ENCODE results near the gene PLCB1.

The PLCB1 gene

DNA sequence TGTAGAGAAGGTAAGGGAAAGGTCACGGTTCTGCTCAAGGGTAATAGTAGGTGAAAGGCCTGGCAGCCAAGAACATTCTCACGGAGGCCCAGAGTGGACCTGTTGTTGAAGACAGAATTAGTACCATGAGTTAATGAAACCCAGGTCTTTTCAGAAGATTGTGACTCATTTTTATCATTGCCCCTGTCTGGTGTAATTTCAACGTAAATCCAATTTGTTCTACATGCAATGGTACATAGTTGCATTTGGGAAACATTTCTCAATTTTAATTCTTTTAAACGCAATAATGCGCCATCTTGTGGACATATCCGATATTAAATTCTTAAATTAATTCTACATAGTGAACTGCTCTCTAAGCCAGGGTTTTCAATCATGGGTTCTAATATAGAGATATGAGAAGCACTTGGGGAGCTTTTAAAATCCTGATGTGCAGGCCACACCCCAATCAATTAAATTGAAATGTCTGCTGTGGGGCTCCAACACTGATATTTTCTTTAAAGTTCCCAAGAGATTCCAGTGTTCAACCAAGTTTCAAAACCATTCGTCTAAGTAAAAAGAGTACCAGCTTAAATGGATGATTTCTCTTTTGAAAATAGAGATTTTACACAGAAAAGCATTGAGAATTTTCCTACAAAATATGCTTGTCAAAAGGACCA is 257.4 kb downstream of the PLCB1 start:
- in situ Hi-C loops (cut with MboI; ENCODE audit: low sequenced_read_pairs) = no loop called here

- in situ Hi-C loops (cut with MboI; ENCODE audit: low sequenced_read_pairs) = no loop called here
These were observed 258.0 kb downstream of the PLCB1 start for GRCh38 chr20:8390037-8390433.

DNA sequence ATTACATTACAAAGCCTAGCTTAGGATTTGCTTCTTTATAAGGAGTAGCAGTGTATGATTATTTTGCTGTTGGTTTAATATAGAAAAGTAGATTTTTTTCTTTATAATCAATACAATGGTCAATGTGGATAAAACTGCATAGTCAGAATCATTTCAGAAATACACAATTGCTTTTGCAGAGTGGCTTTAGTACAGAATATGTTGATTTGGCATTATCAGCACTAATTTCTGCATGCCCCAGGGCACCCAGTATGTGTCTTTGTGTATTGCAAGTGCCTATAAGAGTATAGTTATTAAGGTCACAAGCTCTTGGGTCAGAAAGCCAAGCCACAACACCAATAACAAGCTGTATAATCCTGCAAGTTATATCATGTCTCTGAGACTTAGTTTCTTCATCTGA is 258.4 kb downstream of the PLCB1 start:
- in situ Hi-C loops (cut with MboI; ENCODE audit: low sequenced_read_pairs) = no loop called here

DNA sequence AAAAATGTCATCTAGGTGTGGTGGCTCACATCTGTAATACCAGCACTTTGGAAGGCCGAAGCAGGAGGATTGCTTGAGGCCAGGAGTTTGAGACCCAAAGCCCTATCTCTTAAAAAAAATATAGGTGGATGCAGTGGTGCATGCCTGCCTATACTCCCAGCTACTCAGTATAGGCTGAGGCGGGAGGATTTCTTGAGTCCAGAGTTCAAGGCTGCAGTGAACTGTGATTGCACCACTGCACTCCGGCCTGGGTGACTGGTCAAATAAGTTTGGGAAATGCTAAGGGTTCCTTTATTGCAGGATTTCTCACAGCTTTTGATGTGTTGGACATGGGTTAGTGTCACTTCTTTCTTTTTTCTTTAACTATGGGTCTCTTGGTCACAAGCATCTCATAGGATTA is 261.3 kb downstream of the PLCB1 start:
- in situ Hi-C loops (cut with MboI; ENCODE audit: low sequenced_read_pairs) = no loop called here

DNA sequence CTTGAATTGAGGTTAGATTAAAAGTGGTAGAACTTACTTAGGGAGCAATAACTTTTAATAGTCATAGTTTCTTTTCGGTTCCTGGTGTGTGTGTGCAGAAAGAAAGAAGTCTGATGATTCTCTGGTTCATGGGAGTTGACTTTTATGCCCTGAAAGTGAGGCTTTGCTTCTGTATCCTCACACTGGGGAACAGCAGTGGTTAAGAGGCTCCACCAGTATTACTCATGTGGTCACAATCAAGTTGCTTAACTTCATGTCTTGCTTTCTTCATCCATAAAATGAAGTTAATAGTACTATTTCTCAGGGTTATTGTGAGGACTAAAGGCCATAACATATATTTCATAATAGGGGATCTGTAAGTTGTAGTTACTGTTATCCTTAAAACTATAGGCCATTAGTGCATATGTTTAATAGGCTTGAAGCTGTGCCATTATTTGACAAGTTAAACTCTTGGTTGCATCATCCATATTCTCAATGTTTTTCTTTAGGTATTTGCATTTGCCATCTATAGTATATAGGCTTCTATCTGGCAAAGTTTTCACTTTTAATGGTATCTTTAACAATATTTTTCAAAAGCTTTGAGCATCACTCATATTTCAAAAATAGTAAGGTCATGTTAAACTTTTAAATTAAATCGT is 262.4 kb downstream of the PLCB1 start:
- in situ Hi-C loops (cut with MboI; ENCODE audit: low sequenced_read_pairs) = no loop called here

- in situ Hi-C loops (cut with MboI; ENCODE audit: low sequenced_read_pairs) = no loop called here
These were observed 263.9 kb downstream of the PLCB1 start for GRCh38 chr20:8395956-8396355.

DNA sequence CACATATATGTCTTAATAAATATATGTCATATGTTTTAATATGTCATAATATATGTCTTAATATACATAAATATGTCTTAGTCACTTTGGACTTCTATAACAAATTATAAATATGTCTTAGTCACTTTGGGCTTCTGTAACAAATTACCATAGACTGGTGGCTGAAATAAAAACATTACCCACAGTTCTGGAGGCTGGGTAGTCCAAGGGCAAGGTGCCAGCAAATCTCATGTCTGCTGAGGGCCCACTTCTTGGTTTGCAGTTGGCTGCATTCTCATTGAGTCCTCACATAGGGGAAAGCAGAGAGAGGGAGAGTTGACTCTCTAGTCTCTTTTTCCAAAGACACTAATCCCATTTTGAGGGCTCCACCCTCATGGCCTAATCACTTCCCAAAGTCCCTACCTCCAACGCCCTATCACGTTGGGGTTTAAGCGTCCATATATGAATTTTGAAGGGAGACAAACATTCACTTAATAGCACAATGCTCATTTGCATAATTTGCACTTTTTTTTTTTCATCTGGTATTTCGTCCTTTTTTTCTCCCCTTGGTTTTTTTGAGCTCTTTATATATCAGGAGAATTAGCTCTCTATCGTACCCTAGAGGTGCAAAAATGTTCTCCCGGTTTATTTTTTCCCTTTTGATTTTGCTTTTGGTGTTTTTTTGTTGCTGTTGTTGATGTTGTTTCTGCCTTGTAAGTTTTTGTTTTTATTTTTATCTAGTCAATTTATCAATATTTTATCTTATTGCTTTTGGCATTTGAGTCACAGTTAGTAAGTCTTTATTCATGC is 266.4 kb downstream of the PLCB1 start:
- in situ Hi-C loops (cut with MboI; ENCODE audit: low sequenced_read_pairs) = no loop called here

GRCh38 chr20:8399947-8400346 is 267.9 kb downstream of the PLCB1 start:
- in situ Hi-C loops (cut with MboI; ENCODE audit: low sequenced_read_pairs) = no loop called here

- in situ Hi-C loops (cut with MboI; ENCODE audit: low sequenced_read_pairs) = no loop called here
These were observed 268.4 kb downstream of the PLCB1 start for GRCh38 chr20:8400486-8400885.

DNA sequence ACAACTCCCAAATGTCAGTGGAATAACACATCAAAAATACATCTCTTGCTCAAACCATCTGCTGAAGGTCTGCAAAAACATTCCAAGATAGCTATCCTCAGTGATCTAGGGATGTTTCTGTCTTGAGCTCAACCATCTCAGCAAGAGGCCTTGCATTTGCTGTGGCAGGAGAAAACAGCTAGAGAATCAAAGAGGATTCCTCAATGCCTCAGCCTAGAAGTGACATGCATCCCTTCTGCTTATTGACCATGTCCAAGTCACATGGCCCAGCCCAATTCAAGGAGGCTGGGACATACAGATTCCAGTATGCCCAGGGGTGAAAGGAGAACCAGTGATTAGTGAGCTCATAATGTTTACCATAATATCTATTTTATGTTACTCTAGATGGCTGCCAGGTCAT is 269.5 kb downstream of the PLCB1 start:
- in situ Hi-C loops (cut with MboI; ENCODE audit: low sequenced_read_pairs) = no loop called here

DNA sequence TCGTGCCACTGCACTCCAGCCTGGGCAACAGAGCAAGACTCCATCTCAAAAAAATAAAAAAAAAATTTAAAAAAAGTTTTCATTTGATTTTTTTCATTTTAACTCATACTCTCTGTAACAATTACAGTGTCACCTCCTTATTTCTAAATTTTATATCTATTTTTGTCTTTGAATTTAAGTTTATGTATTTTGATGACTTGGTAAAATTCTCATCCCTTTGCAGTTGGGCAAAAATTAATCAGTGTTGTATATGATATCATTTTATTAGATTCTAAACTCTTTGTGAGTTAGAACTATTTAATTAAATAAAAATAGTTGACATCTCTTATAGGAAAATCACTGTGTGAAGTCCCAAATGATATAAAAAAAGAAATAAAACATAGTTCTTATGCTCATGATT is 270.7 kb downstream of the PLCB1 start:
- in situ Hi-C loops (cut with MboI; ENCODE audit: low sequenced_read_pairs) = no loop called here

GRCh38 chr20:8404912-8405635 is 273.0 kb downstream of the PLCB1 start:
- in situ Hi-C loops (cut with MboI; ENCODE audit: low sequenced_read_pairs) = no loop called here

GRCh38 chr20:8406391-8406790 is 274.3 kb downstream of the PLCB1 start:
- in situ Hi-C loops (cut with MboI; ENCODE audit: low sequenced_read_pairs) = no loop called here

DNA sequence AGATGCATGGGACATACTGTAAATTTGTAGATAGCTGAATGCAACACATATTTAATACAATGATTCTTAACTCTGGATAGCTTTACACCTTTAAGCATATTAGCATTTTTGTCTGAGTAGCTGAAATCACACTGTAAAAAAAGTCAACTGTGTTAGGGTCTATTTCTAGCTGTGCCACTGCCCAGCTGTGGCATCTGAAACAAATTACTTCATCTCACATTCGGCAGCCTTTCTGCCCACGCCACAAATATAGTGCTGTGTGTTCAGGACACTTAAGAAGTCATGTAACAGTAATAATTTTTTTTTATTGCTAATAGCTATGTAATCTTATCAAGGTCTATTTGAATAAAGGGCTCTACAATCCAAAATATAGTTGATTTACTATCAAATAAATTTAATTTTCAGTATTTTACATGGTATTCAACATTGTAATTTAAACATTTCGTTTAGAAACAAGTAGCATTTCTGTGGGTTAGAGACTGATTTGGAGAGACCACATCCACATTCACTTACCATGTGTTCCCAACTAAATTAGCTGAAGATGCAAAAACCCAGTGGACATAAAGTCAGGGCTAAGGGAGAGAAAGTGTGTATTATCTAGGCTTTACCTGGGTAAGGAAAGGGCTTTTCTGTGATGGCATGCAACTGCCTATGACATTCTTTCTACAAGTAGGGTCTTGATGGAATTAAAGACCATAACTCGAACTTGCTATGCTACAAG is 276.7 kb downstream of the PLCB1 start:
- in situ Hi-C loops (cut with MboI; ENCODE audit: low sequenced_read_pairs) = no loop called here

- in situ Hi-C loops (cut with MboI; ENCODE audit: low sequenced_read_pairs) = no loop called here
These were observed 281.6 kb downstream of the PLCB1 start for GRCh38 chr20:8413691-8414090.

DNA sequence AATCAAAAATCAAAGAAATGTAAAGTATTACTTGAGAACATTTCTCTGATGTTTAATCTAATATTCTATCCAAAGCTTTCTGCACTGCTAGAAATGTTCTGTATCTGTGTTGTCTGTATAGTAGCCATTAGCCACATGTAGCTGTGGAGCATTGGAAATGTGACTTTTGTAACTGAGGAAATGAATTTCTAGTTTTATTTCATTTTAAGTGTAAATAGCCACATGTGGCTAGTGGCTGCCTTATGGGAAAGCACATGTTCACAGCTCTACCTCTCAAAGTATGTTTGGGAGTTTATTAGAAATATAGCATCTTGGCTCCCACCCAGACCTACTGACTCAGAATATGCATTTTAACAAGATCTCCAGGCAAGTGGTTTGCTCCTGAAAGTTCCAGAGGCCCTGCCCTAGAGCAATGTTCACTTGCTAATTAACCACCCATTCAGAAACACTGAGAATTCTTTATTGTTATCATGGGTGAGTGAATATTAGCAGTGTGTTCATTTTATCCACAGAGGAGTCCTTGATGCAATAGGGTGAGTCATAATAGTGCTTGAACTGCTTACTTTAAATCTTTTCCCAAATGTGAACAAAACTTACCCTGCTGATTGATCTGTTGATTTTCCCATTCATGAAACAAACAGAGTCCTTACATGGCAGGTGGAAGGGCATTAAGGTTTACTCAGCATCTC is 282.7 kb downstream of the PLCB1 start:
- in situ Hi-C loops (cut with MboI; ENCODE audit: low sequenced_read_pairs) = no loop called here

DNA sequence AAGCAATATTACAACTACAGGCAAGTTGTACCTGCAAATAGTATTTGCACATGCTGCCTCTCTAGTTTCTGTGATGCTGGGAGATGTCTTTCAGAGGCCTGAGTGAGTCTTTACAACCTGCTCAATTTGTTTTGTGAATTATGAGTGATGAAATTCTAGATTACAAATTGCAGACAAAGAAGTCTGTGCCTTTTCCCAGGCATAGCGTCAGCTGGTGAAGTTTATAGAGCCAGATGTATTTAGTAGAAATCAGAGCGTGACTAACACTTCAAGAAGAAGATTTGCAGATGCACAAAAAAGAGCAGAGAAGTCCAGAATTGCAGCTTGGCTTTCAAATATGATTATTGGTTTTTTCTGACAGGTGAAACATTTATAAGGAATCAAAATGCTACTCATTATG is 289.9 kb downstream of the PLCB1 start:
- in situ Hi-C loops (cut with MboI; ENCODE audit: low sequenced_read_pairs) = no loop called here

DNA sequence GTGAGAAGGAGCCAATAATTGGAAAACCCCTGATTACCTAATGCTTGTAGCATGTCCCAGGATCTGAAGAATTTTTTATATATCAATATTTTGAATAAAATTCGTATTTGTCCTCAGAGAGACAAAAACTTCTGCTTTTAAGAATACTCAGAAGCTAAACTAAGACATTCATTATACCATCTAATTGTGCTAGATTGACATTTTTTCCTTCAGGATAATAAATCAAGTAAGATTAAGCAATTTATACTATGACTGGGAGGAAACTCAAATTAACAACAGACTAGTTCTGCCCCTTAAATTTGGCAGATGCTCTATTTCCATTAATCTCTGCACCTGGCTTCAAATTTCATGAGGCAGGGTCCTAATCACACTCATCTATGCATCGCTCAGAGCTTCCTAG is 291.4 kb downstream of the PLCB1 start:
- in situ Hi-C loops (cut with MboI; ENCODE audit: low sequenced_read_pairs) = no loop called here

DNA sequence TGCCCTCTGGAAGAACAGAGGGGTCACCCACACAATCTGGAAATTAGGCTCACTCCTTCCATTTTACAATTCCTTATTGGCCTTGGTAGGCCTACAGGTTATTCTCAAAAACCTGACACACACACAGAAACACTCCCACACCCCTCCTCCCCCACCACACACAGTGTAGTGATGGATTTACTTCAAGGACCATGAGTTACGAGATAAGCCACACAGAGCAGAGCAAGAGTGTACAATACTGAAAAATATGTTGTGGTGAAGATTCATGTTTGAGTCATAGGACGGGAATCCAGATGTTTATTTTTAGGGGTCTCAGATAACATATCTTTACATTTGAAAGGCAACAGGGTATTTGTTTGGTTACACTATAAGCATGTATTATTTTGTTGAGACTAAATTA is 291.9 kb downstream of the PLCB1 start:
- in situ Hi-C loops (cut with MboI; ENCODE audit: low sequenced_read_pairs) = no loop called here

DNA sequence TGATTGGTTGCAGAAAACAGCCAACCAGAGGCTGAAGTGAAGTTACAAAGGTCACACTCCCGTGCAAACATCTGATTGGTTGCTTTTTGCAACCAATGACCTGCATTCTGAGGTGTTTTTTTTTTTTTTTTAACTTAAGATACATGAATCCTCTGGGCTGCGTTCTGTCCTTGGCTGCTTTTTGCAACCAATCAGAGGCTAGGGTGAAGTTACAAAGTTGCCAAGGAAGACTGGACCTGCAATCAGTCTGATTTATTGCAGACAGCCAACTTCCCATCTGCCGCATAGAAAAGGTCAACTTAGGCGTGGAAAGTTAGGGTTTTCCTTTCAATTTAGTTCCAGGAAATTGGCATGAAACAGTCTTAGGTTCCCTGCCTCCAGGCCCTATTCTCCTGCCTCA is 292.9 kb downstream of the PLCB1 start:
- in situ Hi-C loops (cut with MboI; ENCODE audit: low sequenced_read_pairs) = no loop called here

Data from HL-60/S4 treated with phorbol 12-myristate 13-acetate at 8.2 ng/mL for 4 days and 3 days (cell line).